GM19455 (cell line): ENCODE data around the gene DLL1.

Source experiments
- ATAC-seq: cut with Tn5 transposase; IDR thresholded peaks from one replicate; pipeline ENCODE4 v1.9.1; 2021; ENCODE audit not compliant: unreplicated experiment

Gene DLL1

DNA sequence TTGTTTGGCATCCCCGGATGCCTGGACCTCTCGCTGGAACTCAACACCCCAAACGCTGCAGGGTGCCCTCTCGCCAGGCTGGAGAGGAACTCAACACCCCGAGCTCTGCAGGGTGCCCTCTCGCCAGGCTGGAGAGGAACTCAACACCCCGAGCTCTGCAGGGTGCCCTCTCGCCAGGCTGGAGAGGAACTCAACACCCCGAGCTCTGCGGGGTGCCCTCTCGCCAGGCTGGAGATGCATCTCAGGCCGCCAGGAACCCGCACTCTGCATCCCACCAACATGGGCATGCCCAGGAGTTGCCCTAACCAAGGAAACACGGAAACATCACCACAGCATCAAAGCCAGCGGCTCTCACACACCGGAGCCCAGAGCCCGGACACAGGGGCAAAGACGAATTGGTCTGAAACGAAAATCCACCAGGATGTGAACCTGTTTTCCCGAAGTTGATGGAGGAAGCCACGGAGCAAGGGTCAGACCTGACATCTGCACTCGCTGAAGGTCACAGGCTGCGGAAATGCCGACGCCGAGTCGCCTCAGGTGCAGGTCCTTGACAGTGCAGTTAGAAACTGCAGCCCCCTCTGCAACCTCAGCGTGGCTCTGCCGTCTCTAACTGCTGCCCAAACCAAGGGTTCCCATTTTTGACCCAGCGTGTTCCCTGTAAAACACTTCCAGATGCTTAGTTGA, 37.5 kb downstream of the DLL1 start:
- no peak for ATAC-seq

DNA sequence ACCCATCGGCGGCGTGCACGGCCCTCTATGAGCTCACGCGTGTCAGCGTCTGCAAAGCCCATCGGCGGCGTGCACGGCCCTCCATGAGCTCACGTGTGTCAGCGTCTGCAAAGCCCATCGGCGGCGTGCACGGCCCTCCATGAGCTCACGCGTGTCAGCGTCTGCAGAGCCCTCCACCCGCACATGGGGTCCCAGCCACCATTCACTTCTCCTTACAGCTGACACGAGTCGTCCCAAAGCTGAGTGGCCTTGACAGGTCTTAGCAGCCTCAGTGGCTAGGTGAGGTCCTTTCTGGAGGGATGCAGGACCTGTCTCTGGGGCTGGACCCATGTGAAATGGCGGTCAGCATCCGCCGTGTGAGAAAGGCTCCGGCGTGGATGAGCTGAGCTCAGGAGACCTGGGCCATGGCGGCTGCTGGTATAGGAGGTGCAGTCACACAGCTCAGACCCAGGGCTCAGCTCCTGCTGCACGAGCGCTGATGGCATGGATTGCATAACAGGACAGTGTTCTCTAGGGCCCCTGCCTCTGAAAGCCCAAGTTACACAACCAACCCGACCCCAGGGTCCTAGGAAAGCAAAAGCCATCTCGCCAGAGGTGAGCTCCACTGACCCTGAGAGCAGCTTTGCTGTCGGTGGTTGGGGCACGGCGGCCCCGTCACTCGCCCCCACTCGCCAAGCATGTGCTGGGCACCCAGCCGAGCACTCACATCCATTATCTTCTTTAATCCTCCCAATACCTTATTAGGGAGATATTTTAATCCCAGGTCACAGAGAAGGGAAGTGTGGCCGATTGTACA, 38.9 kb downstream of the DLL1 start:
- ATAC-seq: no peak

DNA sequence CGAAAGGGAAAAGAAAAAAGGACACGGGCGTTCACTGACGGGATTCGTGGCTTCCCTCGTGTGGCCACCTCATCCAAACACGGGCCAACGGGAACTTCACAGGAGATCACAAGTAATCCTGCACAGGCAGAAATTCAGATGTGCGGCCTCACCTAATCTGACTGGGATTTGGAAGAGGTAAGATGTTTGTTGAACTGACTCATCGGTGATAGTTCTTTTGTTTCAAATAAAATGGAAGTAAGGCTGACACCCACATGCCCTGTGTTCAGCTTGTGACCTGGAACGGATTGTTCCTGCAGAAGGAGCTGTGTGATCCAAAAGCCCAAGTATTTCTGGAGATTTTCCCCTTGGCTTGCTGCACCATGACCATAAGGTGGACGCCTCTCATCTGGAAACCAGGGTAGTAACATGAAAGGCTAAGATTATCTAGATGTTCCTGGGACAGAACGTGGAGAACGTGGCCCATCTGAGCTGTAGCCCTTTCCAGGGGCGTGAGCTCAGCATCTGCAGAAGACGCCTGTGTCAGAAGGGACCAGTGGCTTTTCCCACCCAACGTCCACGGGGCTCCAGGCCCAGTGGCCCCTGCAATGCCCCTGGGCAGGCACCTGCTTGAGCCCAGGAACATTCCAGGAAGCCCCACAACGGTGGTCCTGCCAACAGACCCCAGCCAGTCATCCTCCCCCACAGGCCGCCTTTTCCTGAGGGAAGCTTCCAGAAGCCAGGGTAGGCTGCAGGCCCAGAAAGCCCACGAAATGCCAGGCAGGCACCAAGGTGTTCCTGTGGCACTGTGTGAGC, 39.7 kb downstream of the DLL1 start:
- ATAC-seq: no peak

GRCh38 chr6:170250455-170250854, 40.4 kb downstream of the DLL1 start:
- no peak for ATAC-seq

- ATAC-seq: no peak
These were observed 41.1 kb downstream of the DLL1 start for GRCh38 chr6:170249817-170250216.

- ATAC-seq: no peak
These were observed 41.8 kb downstream of the DLL1 start for GRCh38 chr6:170248861-170249600.

DNA sequence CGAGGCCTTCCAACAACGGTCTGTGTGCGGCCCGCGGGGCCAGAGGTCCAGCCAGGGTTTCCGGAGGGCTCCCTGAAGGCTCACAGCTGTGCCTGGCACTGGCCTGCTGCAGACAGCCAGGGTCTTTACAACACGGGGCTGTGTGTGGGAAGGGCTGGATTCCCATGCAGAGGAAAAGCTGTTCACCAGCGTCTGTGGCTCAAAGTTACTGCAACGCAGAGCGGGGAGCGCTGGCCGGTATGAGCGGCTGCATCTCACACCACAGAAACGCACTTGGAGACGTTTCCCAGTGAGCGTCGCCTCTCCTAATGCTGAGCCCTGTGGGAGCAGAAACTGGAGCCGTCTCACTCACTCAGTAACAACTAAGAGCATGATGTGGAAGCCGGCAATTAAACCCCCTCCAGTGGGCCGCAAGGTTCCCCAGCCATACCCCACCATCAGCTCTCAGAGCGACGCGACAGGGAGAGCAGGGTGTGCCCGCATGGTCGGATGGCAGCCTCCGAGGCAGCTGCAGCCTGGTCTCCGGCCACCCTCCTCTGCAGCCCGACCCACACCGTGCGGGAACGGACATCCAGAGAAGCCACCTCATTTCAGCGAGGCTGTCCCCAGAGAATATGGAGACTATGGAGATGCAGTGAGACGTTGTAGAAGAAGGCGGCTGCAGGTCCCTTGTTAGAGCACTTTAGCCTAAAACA, 42.6 kb downstream of the DLL1 start:
- no peak for ATAC-seq

DNA sequence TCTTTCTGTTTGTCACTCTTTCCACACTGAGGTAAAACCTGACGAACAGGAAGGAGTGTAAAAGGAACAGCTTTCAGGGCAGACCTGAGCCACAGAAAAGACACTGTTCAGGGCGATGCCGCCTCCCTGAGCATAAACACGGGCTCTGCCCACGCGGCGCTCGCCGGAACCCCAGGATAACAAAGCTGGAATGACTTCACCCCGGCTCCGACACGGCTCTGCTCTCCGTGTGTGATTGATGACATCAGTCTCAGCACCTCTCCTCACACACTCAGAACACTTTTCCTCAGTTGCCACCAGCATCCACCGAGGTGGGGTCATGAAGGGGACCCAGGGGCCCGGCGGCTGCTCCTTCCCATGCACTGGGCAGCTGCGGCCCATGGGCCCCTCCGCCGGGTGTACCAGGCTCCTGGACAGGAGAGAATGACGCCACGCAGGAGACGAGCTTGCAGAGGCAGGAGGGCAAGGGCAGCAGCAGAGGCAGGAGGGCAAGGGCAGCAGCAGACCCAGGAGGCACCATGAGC, 43.6 kb downstream of the DLL1 start:
- no peak for ATAC-seq

DNA sequence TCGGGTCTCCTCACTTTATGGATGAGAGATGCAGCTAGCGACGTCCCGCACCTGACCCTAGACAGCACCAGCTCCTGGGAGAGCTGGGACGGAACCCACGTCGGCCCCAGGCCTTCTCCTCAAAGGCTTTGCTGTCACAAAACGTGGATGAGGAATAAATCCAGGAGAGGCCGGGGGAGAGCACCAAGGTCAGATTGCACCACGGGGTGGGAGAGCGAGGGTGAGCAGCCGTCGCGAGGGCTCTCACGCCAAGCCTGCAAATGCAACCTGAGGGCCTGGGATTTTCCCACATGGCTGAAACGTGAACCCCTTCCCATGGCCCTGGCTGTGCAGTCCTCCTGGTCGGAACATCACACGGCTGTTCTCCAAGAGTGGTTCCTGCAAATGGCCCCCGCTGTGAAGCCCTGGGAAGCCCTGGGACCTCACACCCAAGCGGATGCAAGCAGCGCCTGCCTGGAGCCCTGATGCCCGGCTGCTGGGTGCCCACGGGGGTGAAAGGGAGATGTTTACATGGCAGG, 45.3 kb downstream of the DLL1 start:
- no peak for ATAC-seq

GRCh38 chr6:170244721-170245474, 46.0 kb downstream of the DLL1 start:
- ATAC-seq: no peak

- ATAC-seq: no peak
These were observed 47.0 kb downstream of the DLL1 start for GRCh38 chr6:170243791-170244291.

- ATAC-seq: no peak
These were observed 47.5 kb downstream of the DLL1 start for GRCh38 chr6:170243386-170243785.

DNA sequence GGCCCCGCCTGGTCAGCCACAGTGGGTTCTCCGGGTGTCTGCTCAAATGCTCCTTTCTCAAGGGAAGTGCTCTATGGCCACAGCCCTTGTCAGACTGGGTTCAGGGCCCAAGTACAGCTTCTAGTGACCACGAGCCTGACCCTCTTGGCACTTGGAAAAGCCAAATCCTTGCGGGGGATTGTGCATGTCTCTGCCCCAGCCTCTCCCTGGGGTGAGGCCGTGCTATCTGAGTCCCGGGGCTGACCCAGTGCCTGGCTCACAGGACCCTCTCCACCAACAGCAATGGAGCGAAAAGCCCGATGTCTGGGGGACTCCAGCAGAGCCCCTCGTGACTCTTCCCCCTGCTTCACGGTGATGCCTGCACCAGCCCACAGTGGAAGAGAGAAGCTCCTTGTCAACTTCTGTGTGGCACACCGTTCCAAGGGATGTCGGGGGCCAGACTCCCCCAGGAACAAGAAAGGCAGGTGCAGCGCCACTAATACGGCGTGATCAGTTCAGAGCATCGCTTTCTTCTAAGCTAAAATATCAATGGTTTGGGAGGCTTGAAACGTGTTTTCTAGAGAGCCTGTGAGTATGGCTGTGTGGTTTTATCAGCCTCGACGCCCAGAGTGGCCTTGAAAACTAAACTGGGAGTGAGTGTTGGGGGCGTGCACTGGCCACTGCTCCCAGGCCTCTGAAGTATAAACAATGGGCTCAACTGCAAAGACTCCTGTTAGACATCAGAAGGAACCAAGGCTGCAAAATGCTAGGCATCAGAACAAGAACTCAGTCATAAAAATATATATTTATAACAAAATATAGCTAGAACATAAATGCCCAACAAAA, 51.9 kb downstream of the DLL1 start:
- ATAC-seq: no peak

GRCh38 chr6:170237999-170238740, 52.7 kb downstream of the DLL1 start:
- no peak for ATAC-seq

DNA sequence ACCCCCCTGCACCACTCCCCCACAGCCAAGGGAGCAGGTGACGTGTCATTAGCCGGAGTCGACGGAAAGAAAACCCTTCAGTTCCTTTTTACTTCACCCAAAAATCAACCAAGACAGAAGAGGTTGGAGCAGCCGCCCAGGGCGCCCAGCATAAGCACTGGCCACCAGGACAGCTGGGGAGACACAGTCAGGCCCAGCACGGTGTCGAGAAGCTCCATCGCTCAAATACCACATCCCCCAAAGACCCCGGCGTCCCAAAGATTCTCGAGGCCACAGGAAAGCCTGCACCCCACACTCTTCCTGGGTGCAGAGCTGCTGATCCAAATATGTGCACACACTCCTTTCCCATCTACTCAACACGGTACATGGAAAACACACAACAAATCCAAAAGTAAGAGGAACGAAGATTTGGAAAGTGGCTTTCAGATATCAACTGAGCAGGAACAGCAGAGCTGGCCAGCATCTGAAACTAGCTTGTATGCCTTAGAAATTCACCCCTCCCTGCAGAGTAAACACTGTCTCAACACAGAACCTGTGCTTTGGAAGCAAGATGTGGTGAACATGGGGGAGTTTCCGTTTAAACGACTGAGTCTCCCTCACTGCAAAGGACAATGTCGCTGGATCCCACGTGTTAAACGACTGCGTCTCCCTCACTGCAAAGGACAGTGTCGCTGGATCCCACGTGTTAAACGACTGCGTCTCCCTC, 54.6 kb downstream of the DLL1 start:
- ATAC-seq: no peak

- no peak for ATAC-seq
These were observed 55.3 kb downstream of the DLL1 start for GRCh38 chr6:170235391-170236125.
